HG03108 (cell line): ENCODE results near the gene RHOBTB3.
"Not testable (repeated sequence)": the region's sequence is repeated elsewhere in the genome, so short reads cannot be mapped to it uniquely, and the experiment has no call there.

Source experiments
- ATAC-seq: cut with Tn5 transposase; IDR thresholded peaks from one replicate; pipeline ENCODE4 v1.9.1; 2021; ENCODE audit warnings: moderate library complexity; ENCODE audit not compliant: unreplicated experiment

The RHOBTB3 gene

DNA sequence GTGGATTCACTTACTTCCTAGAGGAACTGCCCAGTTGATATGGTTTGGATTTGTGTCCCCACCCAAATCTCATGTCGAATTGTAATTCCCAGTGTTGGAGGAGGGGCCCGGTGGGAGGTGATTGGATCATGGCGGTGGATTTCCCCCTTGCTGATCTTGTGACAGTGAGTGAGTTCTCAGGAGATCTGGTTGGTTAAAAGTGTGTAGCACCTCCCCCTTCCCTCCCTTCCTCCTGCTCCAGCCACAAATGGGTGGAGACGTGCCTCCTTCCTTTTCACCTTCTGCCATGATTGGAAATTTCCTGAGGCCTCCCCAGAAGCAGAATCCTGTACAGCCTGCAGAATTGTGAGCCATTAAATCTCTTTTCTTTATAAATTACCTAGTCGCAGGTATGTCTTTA is 17.9 kb upstream of the RHOBTB3 start:
- ATAC-seq = not testable (repeated sequence)

DNA sequence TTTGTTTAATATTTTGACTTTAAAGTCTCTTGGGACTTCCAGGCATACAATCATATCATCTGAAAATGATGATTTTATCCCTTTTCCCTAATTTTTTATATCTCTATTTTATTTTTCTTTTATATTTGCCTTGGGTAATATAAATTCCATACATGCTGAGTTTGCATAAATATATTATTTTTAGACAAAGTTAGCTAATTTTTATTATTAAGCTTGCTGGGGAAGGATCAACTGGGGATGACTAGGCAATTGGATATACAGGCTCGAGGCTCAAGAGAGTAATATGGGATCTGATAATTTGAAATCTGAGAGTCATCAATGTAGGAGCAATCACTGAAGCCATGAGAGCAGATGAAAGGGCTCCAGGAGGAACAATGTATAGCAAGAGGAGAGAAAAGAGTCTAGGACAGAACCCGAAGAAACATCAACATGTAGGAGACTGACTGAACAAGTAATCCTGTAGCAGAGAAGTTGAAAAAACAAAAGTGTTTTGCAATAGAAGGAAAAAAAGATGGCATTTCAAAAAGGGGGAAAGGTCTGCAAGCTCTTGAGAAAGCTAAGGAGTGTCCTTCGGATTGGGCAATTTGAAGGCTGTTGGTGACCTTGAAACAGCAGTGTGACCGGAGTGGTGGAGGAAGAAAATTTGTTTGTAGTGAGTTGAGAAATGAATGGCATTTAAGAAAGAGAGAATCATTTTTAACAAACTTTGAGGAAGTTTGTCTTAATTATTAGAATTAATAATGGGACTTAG is 17.0 kb upstream of the RHOBTB3 start:
- ATAC-seq = no peak

GRCh38 chr5:95715799-95716461 is 15.2 kb upstream of the RHOBTB3 start:
- ATAC-seq = no peak

GRCh38 chr5:95717439-95717838 is 13.7 kb upstream of the RHOBTB3 start:
- no peak for ATAC-seq

DNA sequence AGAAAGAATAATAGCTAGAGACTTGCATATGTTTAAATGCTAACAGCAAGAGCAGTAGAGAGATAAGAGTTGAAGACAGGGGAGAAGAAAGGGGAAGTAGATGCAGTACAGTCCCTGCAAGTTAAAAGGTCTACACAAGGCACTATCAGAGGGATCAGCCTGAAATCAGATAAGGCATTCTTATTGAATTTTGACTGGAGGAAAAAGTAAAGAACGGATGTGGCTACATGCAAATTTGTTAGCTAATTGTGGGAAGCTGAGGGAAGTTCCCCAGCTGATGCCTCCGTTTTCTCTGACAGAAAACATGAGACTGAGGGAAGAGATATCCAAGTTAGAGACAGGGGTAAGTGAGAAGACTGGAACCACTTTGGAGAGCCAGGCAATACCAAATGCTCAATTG is 12.9 kb upstream of the RHOBTB3 start:
- ATAC-seq = peak; percentile 79

DNA sequence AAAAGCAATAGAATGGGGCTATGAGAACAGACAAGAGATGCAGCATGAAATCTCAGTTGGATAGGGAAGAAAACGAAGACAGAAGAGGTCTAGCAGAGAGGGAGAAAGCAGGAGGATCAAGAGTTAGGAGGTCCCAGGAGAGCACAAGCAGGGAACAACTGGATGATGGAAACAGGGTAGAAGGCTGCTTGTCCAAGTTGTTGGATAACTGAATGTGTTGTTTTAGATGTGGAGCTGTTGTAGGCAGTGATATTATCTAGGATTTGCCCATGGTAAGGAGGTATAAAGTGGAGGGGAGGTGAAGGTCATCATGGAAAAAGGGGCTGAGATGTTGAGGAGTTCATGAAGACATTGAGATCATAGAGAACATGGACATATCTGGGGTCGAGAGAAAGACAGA is 12.4 kb upstream of the RHOBTB3 start:
- no peak for ATAC-seq

DNA sequence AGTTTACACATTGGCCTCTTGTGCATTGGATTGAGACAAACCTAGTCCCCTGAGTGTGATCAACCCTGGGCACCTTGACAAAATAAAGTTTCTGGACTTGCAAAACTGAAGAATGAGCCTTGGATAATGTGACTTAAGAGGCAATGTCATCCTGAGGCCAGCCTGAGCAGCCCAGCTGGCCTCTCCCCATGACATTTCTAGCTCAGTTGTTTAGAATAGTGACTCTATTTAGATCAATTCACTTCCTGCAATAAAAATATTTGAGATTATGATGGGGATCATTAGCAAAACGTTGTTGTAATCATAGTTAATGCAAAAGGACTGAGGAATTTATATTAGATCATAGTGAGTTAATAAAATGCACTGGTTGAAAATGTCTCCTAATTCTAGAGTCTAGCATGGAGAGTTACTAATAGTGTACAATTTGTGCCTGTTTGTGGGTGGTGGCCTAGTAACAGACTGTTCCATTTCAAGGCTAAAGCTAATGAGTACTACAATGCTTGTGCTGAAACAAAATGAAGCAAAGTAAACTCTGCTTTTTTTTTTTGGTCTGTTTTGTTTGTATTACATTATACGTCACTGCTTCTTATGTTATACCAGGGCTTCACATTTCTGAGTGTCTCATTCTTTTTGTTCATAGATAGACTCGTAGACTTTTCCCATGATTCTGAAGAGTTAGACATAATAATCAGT is 10.9 kb upstream of the RHOBTB3 start:
- no peak for ATAC-seq

GRCh38 chr5:95721582-95722295 is 9.4 kb upstream of the RHOBTB3 start:
- no peak for ATAC-seq

DNA sequence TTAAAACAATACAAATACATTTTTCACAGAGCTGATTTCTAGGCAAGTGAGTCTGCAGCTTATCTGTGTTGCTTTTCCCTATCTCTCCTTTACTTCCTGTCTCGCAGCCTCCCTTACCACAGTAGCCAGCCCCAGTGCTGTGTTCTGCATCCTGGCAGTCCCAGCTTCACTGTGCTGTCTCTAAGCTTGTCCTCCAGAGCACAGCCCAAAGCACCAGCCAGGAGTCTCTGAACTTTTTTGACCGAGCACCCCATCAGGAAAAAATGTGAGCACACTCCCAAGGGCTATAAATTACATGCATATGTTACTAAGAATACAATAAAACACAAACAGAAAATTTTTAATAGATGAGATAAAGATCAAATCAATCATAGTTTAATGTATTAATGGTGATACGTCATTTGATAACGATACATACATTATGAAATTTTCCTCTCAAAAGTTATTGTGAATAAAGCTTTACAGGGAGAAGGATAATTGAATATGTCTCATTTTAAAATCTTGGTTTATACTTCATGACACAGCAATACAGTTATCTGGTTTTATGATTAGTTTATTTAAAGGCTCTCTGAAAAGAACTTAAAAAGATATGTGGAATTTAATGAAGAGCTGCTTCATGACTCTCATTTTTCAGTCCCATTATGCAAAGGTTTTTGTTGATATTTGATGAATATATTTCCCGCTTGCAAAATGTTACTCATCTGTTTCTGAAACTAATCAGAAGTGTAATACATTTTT is 7.3 kb upstream of the RHOBTB3 start:
- no peak for ATAC-seq

DNA sequence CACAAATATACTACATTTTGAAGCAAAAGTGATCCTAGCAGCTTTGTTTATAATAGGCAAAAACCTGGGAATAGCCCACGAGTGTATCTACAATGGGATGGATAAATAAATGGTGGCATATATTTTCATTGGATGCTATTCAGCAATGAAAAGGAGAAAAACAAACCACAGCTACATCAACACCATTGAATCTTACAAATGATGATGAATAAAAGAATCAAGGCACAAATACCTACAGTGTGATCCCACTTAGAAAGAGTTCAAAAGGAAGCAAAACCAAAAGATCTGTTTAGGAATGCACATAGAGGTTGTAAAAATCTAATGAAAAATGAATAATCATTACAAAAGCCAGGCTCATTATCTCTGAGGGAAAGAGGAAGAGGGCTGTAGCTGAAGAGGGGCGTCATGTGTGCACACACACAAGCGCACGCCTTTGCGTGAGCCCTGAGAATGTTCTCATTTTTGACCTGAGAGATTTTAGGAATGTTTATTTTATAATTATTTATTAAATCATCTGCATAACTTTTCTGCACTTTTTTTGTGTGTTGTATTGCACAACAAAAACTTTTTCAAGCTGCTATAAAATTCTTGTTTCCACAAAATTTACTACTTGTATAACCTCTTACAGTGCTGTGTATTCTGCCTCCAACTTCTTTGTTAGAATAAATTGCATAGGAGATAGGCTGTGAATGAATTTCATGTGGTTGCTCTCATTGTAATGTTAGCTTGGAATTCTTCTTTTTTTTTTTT is 5.9 kb upstream of the RHOBTB3 start:
- no peak for ATAC-seq

- no peak for ATAC-seq
Measured at GRCh38 chr5:95725937-95726810, 5.0 kb upstream of the RHOBTB3 start.

DNA sequence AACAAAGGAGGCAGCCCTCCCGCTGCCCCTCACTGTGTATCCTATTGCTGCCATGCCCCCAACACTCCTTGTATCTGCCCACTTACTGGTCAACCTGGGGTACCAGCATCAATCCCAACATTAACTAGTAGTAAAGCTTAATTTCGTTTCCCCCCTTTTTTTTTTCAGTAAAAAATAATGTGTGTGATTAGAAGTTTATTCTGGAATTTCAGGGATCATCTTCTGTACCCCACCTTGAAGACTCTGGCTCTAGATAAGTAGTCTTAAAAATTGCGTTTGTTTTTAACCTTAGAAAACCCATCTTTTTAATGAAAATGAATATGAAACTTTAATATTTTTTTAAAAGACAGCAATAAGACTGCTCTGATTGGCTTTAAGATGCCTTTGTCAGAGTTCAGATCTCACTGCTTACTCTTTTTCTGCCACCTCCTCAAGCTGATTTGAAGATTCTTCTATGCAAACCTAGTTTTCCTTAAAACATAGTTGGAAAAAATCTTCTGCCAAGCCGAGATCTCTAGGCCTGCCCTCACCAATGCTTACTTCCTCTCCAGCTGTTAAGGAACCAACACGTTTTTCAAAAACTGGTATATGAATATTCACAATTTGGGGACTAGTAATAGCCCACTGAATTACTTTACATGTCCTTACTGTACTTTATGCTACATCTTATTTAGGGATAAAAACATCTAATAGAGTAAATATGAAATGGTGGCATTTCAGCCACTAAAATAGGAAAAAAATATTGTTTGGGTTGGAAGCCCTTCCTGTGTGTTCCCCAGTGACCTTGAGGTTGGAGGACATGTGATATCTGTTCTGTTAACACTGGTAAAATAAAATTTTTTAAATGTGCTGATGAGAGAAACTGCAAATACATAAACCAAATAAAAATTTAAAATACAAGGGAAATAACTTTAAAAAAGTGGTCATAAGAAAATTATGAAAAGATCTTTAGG is 4.0 kb upstream of the RHOBTB3 start:
- no peak for ATAC-seq

DNA sequence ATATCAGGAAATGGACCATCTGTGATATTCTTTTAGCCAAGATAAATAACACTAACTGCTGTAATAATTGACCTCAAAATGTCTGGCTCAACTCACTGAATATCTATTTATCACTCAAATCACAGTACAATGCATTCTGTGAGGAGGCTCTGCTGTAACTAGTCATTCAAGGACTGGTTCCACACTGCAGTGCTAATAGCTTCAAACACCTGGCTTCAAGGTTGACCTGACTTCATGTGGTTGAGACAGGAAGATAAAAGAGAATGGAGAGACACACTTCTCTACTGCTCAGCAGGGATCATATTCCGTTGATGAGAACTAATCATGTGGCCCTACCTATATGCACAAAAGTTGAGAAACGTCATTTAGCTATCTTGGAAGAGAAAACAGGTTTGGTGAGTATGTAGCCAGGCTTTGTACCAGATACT is 3.4 kb upstream of the RHOBTB3 start:
- no peak for ATAC-seq

GRCh38 chr5:95728494-95729114 is 2.5 kb upstream of the RHOBTB3 start:
- ATAC-seq = no peak

DNA sequence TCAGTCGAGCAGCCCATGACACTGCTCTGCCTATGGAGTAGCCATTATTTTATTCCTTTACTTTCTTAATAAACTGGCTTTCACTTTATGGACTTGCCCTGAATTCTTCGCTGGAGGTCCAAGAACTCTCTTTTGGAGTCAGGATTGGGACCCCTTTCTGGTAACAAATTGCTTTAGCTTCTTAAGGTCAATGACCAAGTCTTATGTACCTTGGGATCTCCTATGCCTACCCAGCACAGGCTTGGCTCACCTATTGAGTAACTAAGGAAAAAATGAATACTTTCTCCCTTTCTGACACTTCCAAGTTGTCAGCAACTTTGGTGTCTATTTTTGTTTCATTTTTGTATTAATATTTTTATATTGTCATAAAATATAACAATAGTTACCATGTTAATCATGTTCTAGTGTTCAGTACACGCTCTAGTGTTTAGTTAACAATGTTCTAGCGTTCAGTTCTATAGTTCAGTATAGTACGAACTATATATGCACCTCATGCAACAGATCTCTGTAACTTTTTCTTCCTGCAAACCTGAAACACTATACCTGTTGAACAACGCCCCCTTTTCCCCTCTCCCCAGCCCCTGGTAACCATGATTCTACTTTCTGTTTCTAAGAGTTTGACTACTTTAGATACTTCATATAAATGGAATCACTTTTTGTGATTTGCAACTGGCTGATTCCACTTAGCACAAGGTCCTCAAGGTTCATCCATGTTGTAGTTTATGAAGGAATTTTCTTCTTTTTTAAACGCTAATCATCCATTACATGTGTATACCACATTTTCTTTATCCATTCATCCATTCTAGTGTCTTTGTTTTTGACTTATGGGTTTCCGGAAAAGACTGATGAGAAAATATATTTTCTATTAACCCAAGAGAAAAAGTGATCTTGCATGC is 1.8 kb upstream of the RHOBTB3 start:
- no peak for ATAC-seq

- no peak for ATAC-seq
Measured at GRCh38 chr5:95730011-95730700, 980 bp upstream of the RHOBTB3 start.
